H9 (cell line): ENCODE data around the gene GLRX. TPM values are rescaled to one million over a fixed set of nuclear protein-coding genes. Genes with fewer than 3 reads are reported as not detected.

Source experiments
- DNase-seq: peaks from one replicate; pipeline ENCODE4 v3.0.0-alpha.2; 2017
- H2AFZ ChIP-seq: one replicate; pipeline ENCODE4 v1.6.1; 2013; ENCODE audit warnings: mild to moderate bottlenecking, low read length, control low read depth, moderate library complexity
- H2AK5ac ChIP-seq: 2 replicates; pipeline ENCODE4 v1.6.1; 2013; ENCODE audit warnings: low read length, control low read depth, mixed read lengths; ENCODE audit not compliant: insufficient read length
- H2BK120ac ChIP-seq: one replicate; pipeline ENCODE4 v1.6.1; 2013; ENCODE audit warnings: low read depth, mild to moderate bottlenecking, low read length, control low read depth, inconsistent platforms; ENCODE audit not compliant: poor library complexity, severe bottlenecking
- H2BK12ac ChIP-seq: 2 replicates; pipeline ENCODE4 v1.6.1; 2013; ENCODE audit warnings: low read length, control low read depth, mixed read lengths, low read depth; ENCODE audit not compliant: insufficient read length
- H2BK15ac ChIP-seq: 2 replicates; pipeline ENCODE4 v1.6.1; 2013; ENCODE audit warnings: low read depth, low read length, control low read depth
- H2BK20ac ChIP-seq: one replicate; pipeline ENCODE4 v1.6.1; 2013; ENCODE audit warnings: low read depth, mild to moderate bottlenecking, low read length, control low read depth, inconsistent platforms; ENCODE audit not compliant: poor library complexity, severe bottlenecking
- H2BK5ac ChIP-seq: 2 replicates; pipeline ENCODE4 v1.6.1; 2013; ENCODE audit warnings: low read length, control low read depth, mixed read lengths; ENCODE audit not compliant: insufficient read length
- H3K14ac ChIP-seq: 2 replicates; pipeline ENCODE4 v1.6.1; 2013; ENCODE audit warnings: low read length, control low read depth; ENCODE audit not compliant: insufficient read depth
- H3K18ac ChIP-seq: 2 replicates; pipeline ENCODE4 v1.6.1; 2013; ENCODE audit warnings: low read depth, mild to moderate bottlenecking, mixed read lengths, low read length, control low read depth; ENCODE audit not compliant: insufficient read length
- H3K23ac ChIP-seq: 2 replicates; pipeline ENCODE4 v1.6.1; 2013; ENCODE audit warnings: low read length, control low read depth, mixed read lengths, low read depth; ENCODE audit not compliant: insufficient read length
- H3K23me2 ChIP-seq: 2 replicates; pipeline ENCODE4 v1.6.1; 2013; ENCODE audit warnings: low read depth, mild to moderate bottlenecking, mixed read lengths, low read length, control low read depth; ENCODE audit not compliant: insufficient read length, poor library complexity, severe bottlenecking
- H3K27ac ChIP-seq: 2 replicates; pipeline ENCODE4 v1.5.1; 2013; ENCODE audit warnings: low read length, control low read depth, mixed read lengths, low read depth; ENCODE audit not compliant: insufficient read length
- H3K27me3 ChIP-seq: 2 replicates; pipeline ENCODE4 v1.6.1; 2013; ENCODE audit warnings: low read length, control low read depth, inconsistent platforms; ENCODE audit not compliant: insufficient read depth
- H3K4ac ChIP-seq: 2 replicates; pipeline ENCODE4 v1.6.1; 2013; ENCODE audit warnings: low read depth, mild to moderate bottlenecking, control low read depth, inconsistent platforms, low read length, moderate library complexity
- H3K4me1 ChIP-seq: 2 replicates; pipeline ENCODE4 v1.6.1; 2013; ENCODE audit warnings: low read length, control low read depth, inconsistent platforms; ENCODE audit not compliant: insufficient read depth
- H3K4me2 ChIP-seq: 2 replicates; pipeline ENCODE4 v1.6.1; 2013; ENCODE audit warnings: low read length, control low read depth, mixed read lengths; ENCODE audit not compliant: insufficient read length, insufficient read depth
- H3K56ac ChIP-seq: 2 replicates; pipeline ENCODE4 v1.6.1; 2013; ENCODE audit warnings: low read depth, mild to moderate bottlenecking, mixed read lengths, low read length, control low read depth; ENCODE audit not compliant: insufficient read length
- H3K79me1 ChIP-seq: 2 replicates; pipeline ENCODE4 v1.6.1; 2013; ENCODE audit warnings: low read depth, mild to moderate bottlenecking, moderate library complexity, low read length, control low read depth, inconsistent platforms; ENCODE audit not compliant: insufficient read depth, poor library complexity, severe bottlenecking
- H3K79me2 ChIP-seq: 2 replicates; pipeline ENCODE4 v1.6.1; 2013; ENCODE audit warnings: low read length, control low read depth, inconsistent platforms; ENCODE audit not compliant: insufficient read depth
- H3K9ac ChIP-seq: 2 replicates; pipeline ENCODE4 v1.6.1; 2013; ENCODE audit warnings: low read length, control low read depth, mixed read lengths; ENCODE audit not compliant: insufficient read length; ENCODE audit errors: extremely low read depth
- H3K9me3 ChIP-seq: one replicate; pipeline ENCODE4 v1.6.1; 2013; ENCODE audit warnings: low read depth, low read length, inconsistent platforms; ENCODE audit not compliant: control insufficient read depth
- H3T11ph ChIP-seq: one replicate; pipeline ENCODE4 v1.6.1; 2013; ENCODE audit warnings: mild to moderate bottlenecking, low read length, control low read depth, inconsistent platforms
- H4K20me1 ChIP-seq: one replicate; pipeline ENCODE4 v1.6.1; 2013; ENCODE audit not compliant: control insufficient read depth, insufficient read length, insufficient read depth
- H4K5ac ChIP-seq: 2 replicates; pipeline ENCODE4 v1.6.1; 2013; ENCODE audit warnings: low read depth, mild to moderate bottlenecking, mixed read lengths, low read length, control low read depth; ENCODE audit not compliant: insufficient read length
- H4K8ac ChIP-seq: replicated peaks from 2 replicates; pipeline ENCODE4 v1.6.1; 2013; ENCODE audit warnings: low read length, control low read depth, mixed read lengths, low read depth; ENCODE audit not compliant: insufficient read length
- H4K91ac ChIP-seq: 2 replicates; pipeline ENCODE4 v1.6.1; 2013; ENCODE audit warnings: low read depth, mild to moderate bottlenecking, moderate library complexity, mixed read lengths, low read length, control low read depth; ENCODE audit not compliant: insufficient read length
- H3K27ac Mint-ChIP-seq, 3 experiments: 2 replicates in 2 of 3; 3 replicates in 1 of 3; pipeline ENCODE4 v1.8.0; 2020 to 2021; ENCODE audit warnings: mixed read lengths in 3 of 3, mild to moderate bottlenecking in 1 of 3, moderate library complexity in 1 of 3
- H3K27me3 Mint-ChIP-seq: 2 replicates; pipeline ENCODE4 v1.8.0; 2021; ENCODE audit warnings: low read depth, mild to moderate bottlenecking, moderate library complexity, mixed read lengths
- H3K36me3 Mint-ChIP-seq, 3 experiments: 2 replicates in 2 of 3; 3 replicates in 1 of 3; pipeline ENCODE4 v1.8.0; 2020 to 2021; ENCODE audit warnings: low read depth in 3 of 3, mixed read lengths in 3 of 3; ENCODE audit not compliant: insufficient read depth in 1 of 3
- H3K4me1 Mint-ChIP-seq, 2 experiments: 2 replicates each; pipeline ENCODE4 v1.8.0; 2020; ENCODE audit warnings: mixed read lengths in 2 of 2
- H3K4me3 Mint-ChIP-seq, 2 experiments: 2 replicates in 1 of 2; 3 replicates in 1 of 2; pipeline ENCODE4 v1.8.0; 2020 to 2021; ENCODE audit warnings: mild to moderate bottlenecking in 2 of 2, mixed read lengths in 2 of 2, moderate library complexity in 1 of 2
- H3K9me3 Mint-ChIP-seq, 2 experiments: 2 replicates in 1 of 2; 3 replicates in 1 of 2; pipeline ENCODE4 v1.8.0; 2020; ENCODE audit warnings: mild to moderate bottlenecking in 2 of 2, mixed read lengths in 2 of 2, moderate library complexity in 1 of 2
- CTCF ChIP-seq: fragments of 200-600 bp; sonication (generic); conservative IDR thresholded peaks from 3 replicates; pipeline ENCODE4 v1.8.0; 2021; ENCODE audit warnings: antibody characterized with exemption, mild to moderate bottlenecking
- WGBS: extraction: QIAGEN DNeasy Blood & Tissue Kit; methylation state at CpG from one replicate; pipeline ENCODE4 v1.1.7; 2013; ENCODE audit warnings: missing lambda C conversion rate, low lambda C conversion rate, mixed read lengths; ENCODE audit not compliant: insufficient read length; ENCODE audit errors: extremely low coverage; 5-methylcytosine and 5-hydroxymethylcytosine counted together
- total RNA-seq: library from RNA; stranded (reverse); gene quantifications from 2 replicates; pipeline ENCODE4 v1.2.1, GENCODE V29; 2021

GLRX gene
- total RNA-seq, 1 experiment from 2014 or later: 13.8 TPM

- Histone ChIP-seq H3K79me1 (no peaks in the 10 kb centered on the region), H3K56ac (no peak overlapping the region), H4K20me1 (no peaks in the 10 kb centered on the region), H3K18ac (no peak overlapping the region), H3K4me1 (no peaks in the 10 kb centered on the region), H3K9me3 (no peaks in the 10 kb centered on the region), H2BK5ac (no peak overlapping the region), H2AFZ (no peak overlapping the region), H3K14ac (no peak overlapping the region), H3K9ac (no peak overlapping the region), H3K23ac (no peak overlapping the region), H3T11ph (no peak overlapping the region), H3K79me2 (no peaks in the 10 kb centered on the region), H2BK120ac (no peak overlapping the region), H2BK20ac (no peak overlapping the region), H3K27ac (no peak overlapping the region), H4K91ac (no peak overlapping the region), H4K5ac (no peak overlapping the region), H2AK5ac (no peak overlapping the region), H2BK15ac (no peak overlapping the region), H4K8ac (no peak overlapping the region), H3K27me3 (no peaks in the 10 kb centered on the region), H2BK12ac (no peak overlapping the region), H3K4me2 (no peak overlapping the region), H3K4ac (no peak overlapping the region), H3K23me2 (no peaks in the 10 kb centered on the region)
- H3K9me3 Mint-ChIP-seq: no peaks in the 10 kb centered on the region
- H3K36me3 Mint-ChIP-seq: no peaks in the 10 kb centered on the region
- no peak for DNase-seq
- no peak overlapping the region for H3K4me3 Mint-ChIP-seq
- TF ChIP-seq CTCF: no peak
- no peak overlapping the region for H3K27ac Mint-ChIP-seq
- no CpG with 5 or more reads among the region's 8 CpGs for WGBS
- peaks cover 7 to 8% of the 10 kb centered on the region in 2 experiments for H3K4me1 Mint-ChIP-seq
- H3K27me3 Mint-ChIP-seq: peaks cover 5% of the 10 kb centered on the region; the same call in 1 of the 2 replicates
Observed at GRCh38 chr5:95838001-95838520, 15.5 kb upstream of the GLRX start.
